HCT116 (cell line): Measurements from ENCODE around the gene GABRA5. TPM values are rescaled to one million over a fixed set of nuclear protein-coding genes. Genes with fewer than 3 reads are reported as not detected.

ENCODE experiments used
- total RNA-seq: library from RNA; stranded (reverse); gene quantifications from one replicate; pipeline ENCODE4 v1.2.1, GENCODE V29; 2021; ENCODE audit not compliant: unreplicated experiment

GABRA5 gene
- total RNA-seq, 1 experiment from 2014 or later = not detected

Other genes starting within 250 kb of the GABRA5 start
- 0.52 TPM for gene GABRB3, start 94.0 kb upstream of the GABRA5 start, total RNA-seq
- gene GABRG3, start 104.1 kb downstream of the GABRA5 start, total RNA-seq = not detected